ENCODE data around the gene FKBP5. TPM values are rescaled to one million over a fixed set of nuclear protein-coding genes. Genes with fewer than 3 reads are reported as not detected.
"Not testable (repeated sequence)": the region's sequence is repeated elsewhere in the genome, so short reads cannot be mapped to it uniquely, and the experiment has no call there.

Gene FKBP5
- total and polyA plus RNA-seq, 4 donors, result 6.9 to 19.9 (median 9.5) TPM

DNA sequence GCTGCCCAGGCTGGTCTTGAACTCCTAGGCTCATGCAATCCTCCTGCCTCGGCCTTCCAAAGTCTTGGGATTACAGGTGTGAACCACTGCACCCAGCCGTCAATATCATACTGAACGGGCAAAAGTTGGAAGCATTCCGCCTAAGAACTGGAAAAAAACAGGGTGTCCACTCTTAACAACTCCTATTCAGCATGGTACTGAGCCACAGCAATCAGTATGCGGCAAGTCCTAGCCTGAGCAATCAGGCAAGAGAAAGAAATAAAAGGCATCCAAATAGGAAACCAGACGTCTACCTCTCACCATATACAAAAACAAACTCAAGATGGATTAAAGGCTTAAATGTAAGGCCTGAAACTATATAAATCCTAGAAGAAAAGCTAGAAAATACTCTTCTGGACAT is 83.1 kb downstream of the FKBP5 start:
- no peak overlapping the region for H3K4me3 ChIP-seq (ENCODE audit: low read depth, low read length)
- no peak for DNase-seq (ENCODE audit: low read depth in 4 of 6, low spot score in 6 of 6)
- H3K36me3 ChIP-seq (ENCODE audit: control insufficient read depth, insufficient read depth, low read length), result no peaks in the 10 kb centered on the region
- 84% methylated on average over 4 of the region's 6 CpGs for WGBS (ENCODE audit: insufficient coverage)
- H3K27ac ChIP-seq (ENCODE audit: low read depth, low read length), result no peak overlapping the region
- no peaks in the 10 kb centered on the region for H3K9me3 ChIP-seq (ENCODE audit: control insufficient read depth, insufficient read depth, low read length)
- no peaks in the 10 kb centered on the region for H3K27me3 ChIP-seq (ENCODE audit: control insufficient read depth, insufficient read depth, low read length)
- peaks cover 3% of the 10 kb centered on the region for H3K4me1 ChIP-seq (ENCODE audit: control insufficient read depth, insufficient read depth, low read length)

DNA sequence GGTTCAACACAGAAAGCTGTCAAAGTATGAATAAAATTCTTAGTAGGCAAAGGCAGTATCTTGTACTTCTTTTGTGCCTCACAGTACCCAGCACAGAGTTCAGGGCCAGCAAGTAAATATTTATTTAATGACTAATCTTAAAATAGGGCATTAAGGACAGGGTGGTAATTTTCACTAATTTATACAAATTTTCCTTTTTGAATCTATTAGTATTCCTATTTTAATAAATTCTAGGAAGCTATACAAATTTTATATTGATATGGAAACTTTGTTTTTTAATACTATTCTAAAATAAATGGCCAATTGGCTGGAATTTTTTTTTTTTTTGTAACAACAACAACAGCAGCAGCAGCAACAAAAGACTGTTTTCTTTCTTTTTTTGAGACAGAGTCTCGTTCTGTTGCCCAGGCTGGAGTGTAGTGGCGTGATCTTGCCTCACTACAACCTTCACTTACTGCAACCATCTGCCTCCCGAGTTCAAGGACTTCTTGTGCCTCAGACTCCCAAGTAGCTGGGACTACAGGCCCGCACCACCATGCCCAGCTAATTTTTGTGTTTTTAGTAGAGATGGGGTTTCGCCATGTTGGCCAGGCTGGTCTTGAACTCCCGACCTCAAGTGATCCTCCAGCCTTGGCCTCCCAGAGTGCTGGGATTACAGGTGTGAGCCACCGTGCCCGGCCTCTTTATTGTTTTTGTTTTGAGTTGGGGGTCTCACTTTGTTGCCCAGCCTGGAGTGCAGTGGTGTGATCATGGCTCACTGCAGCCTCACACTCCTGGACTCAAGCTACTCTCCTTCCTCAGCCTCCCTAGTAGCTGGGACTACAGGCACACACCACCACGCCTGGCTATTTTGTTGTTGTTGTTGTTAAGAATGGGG is 85.2 kb downstream of the FKBP5 start:
- H3K4me1 ChIP-seq (ENCODE audit: control insufficient read depth, insufficient read depth, low read length), result peaks cover 3% of the 10 kb centered on the region
- no peak overlapping the region for H3K4me3 ChIP-seq (ENCODE audit: low read depth, low read length)
- no peaks in the 10 kb centered on the region for H3K36me3 ChIP-seq (ENCODE audit: control insufficient read depth, insufficient read depth, low read length)
- DNase-seq (ENCODE audit: low read depth in 4 of 6, low spot score in 6 of 6), result no peak
- no peaks in the 10 kb centered on the region for H3K9me3 ChIP-seq (ENCODE audit: control insufficient read depth, insufficient read depth, low read length)
- H3K27me3 ChIP-seq (ENCODE audit: control insufficient read depth, insufficient read depth, low read length), result no peaks in the 10 kb centered on the region
- H3K27ac ChIP-seq (ENCODE audit: low read depth, low read length), result no peak overlapping the region
- 100% methylated on average over 5 of the region's 9 CpGs for WGBS (ENCODE audit: insufficient coverage)

DNA sequence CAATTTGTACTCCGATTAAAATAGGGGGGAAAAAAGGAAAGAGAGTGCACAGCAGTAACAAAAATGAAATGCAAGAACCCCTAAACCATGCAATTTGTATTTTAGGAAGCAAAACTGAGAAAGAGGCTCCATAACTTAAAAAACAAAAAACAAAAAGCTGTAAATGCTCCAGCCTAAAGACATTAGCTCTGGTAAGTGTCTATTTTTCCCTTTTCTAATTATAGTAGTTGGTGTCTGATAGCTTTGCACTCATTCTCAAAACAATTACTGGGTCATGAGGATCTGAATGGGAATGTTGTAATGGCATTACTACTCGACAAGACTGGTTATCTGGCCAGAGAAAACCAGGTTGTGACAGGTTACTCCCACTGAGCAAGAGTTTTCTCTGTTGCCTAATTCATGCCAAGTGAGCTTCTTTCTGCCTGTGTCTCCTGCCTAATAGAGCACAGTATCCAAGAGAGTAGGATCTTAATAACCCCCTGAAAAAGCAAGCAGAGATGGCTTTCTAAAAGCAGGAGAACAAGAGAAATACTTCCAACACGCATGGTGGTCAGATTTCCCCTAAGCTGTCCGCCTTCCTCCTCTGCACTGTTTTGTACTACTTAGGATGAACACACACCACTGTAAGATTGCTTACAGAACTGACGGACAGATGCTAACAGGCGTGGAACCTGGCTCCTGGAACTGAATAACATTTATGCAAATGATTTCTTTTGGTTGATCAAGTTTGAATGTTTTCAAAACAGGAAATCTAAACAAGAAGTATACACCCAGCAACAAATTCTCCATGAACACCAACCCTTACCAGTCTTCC is 86.4 kb downstream of the FKBP5 start:
- peak in 2 of 6 donors; percentile 6 to 32 for DNase-seq (ENCODE audit: low read depth in 4 of 6, low spot score in 6 of 6)

DNA sequence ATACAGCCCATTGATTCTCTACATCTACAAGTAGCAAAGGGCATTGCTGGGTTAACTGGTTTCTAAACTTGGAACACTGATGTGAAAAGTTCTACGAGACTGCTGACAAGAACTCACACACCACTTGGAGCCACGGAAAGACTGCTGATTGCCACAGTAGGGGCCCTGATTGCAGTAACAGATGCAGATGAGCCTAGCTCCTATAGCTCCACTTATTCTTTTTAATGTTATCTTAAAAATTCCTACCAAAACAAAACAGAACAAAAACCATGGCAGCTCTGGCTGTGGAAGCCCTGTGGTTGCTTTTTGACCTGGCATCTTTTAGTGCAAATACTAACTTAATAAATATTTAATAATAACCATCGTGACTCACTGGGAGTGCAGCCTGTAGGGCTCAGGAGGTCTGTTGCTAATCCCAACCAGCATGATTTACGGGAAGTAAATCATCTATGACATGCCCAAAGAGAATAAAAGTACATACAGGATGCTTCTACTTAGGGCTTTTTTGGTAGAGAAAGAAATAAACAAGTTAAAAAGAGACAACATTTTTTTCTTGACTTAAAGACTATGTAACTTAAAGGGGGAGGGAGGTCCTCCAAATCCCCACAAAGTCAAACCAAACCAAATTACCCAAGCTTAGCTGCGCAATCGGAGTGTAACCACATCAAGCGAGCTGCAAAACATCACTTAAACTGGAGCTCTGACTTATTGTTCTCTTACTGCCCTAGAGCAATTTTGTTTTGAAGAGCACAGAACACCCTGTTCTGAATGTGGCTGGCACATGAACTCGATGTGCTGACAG is 87.2 kb downstream of the FKBP5 start:
- peaks cover 3% of the 10 kb centered on the region for H3K4me1 ChIP-seq (ENCODE audit: control insufficient read depth, insufficient read depth, low read length)
- peak in 2 of 6 donors; percentile 19 to 55 for DNase-seq (ENCODE audit: low read depth in 4 of 6, low spot score in 6 of 6)
- H3K36me3 ChIP-seq (ENCODE audit: control insufficient read depth, insufficient read depth, low read length), result no peaks in the 10 kb centered on the region
- whole genome bisulfite sequencing (ENCODE audit: insufficient coverage), result 23% methylated on average over 2 of the region's 8 CpGs
- no peaks in the 10 kb centered on the region for H3K27me3 ChIP-seq (ENCODE audit: control insufficient read depth, insufficient read depth, low read length)
- H3K27ac ChIP-seq (ENCODE audit: low read depth, low read length), result no peak overlapping the region
- H3K4me3 ChIP-seq (ENCODE audit: low read depth, low read length), result no peak overlapping the region
- no peaks in the 10 kb centered on the region for H3K9me3 ChIP-seq (ENCODE audit: control insufficient read depth, insufficient read depth, low read length)

More for the DNA sequence above, 86.4 kb downstream of the FKBP5 start:
- H3K4me3 ChIP-seq (ENCODE audit: low read depth, low read length), result no peak overlapping the region
- no peaks in the 10 kb centered on the region for H3K27me3 ChIP-seq (ENCODE audit: control insufficient read depth, insufficient read depth, low read length)
- WGBS (ENCODE audit: insufficient coverage), result 60% methylated on average over 1 of the region's 6 CpGs
- no peak overlapping the region for H3K27ac ChIP-seq (ENCODE audit: low read depth, low read length)
- peaks cover 3% of the 10 kb centered on the region for H3K4me1 ChIP-seq (ENCODE audit: control insufficient read depth, insufficient read depth, low read length)
- H3K9me3 ChIP-seq (ENCODE audit: control insufficient read depth, insufficient read depth, low read length), result no peaks in the 10 kb centered on the region
- H3K36me3 ChIP-seq (ENCODE audit: control insufficient read depth, insufficient read depth, low read length), result no peaks in the 10 kb centered on the region

DNA sequence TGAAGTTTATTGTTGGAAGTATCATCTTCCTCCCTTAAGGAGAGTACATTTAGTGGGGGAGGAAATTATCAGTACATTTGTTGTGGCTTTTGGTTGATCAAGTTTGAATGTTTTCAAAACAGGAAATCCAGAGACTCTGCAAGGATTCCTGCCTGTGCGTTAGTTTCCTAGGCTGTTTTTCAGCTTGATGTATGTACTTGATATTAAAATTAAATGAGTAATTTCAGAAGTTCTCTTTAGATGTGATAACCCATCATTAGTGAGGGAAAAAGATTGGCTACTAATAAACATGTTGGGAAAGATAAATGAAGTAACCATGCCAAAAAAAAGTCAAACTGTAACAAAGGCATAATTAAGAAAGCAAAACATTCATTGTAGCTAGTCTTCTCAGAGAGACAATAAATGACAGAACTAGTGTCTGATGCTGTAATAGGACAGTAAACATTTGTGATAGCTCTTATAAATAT is 88.0 kb downstream of the FKBP5 start:
- WGBS (ENCODE audit: insufficient coverage), result no CpG with 5 or more reads among the region's 1 CpG

DNA sequence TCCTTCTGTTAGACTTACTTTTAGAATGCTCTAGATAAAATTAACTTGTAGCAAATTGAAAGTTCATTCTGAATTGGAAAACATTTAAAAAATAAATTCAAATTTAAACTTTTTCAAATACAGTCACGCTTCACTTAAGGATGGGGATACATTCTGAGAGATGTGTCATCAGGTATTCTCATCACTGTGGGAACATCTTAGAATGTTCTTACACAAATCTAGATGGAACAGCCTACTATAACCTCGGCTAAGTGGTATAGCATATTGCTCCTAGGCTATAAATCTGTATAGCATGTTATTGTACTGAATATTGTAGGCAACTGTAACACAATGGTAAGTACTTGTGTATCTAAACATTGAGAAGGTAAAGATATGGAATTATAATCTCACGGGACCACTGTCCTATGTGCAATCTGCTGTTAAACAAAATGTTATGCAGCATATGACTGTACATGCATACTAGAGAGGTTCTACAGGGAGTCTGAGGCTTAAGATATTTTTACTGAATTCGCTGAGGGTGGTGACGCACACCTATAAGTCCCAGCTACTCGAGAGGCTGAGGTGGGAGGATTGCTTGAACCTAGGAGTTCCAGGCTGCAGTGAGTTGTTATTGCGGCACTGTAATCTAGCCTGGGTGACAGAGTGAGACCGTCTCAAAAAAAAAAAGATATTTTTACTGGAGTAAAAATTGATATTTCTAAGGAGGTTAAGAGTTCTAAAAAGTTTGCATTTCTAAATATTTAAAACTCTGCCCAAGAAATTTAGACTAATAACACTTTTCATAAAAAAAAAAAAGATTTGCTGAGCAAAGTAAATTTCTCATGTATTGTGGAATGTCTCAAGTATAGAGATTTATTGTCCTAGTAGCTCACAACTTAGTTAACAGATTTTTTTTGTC is 88.7 kb downstream of the FKBP5 start:
- WGBS (ENCODE audit: insufficient coverage), result 100% methylated on average over 3 of the region's 8 CpGs
- no peaks in the 10 kb centered on the region for H3K9me3 ChIP-seq (ENCODE audit: control insufficient read depth, insufficient read depth, low read length)
- H3K4me1 ChIP-seq (ENCODE audit: control insufficient read depth, insufficient read depth, low read length), result peaks cover 3% of the 10 kb centered on the region

More for the DNA sequence above, 88.0 kb downstream of the FKBP5 start:
- Histone ChIP-seq H3K36me3 (ENCODE audit: control insufficient read depth, insufficient read depth, low read length) (no peaks in the 10 kb centered on the region), H3K4me1 (ENCODE audit: control insufficient read depth, insufficient read depth, low read length) (peaks cover 3% of the 10 kb centered on the region), H3K27me3 (ENCODE audit: control insufficient read depth, insufficient read depth, low read length) (no peaks in the 10 kb centered on the region), H3K9me3 (ENCODE audit: control insufficient read depth, insufficient read depth, low read length) (no peaks in the 10 kb centered on the region), H3K4me3 (ENCODE audit: low read depth, low read length) (no peak overlapping the region), H3K27ac (ENCODE audit: low read depth, low read length) (no peak overlapping the region)
- DNase-seq (ENCODE audit: low read depth in 4 of 6, low spot score in 6 of 6), result no peak

DNA sequence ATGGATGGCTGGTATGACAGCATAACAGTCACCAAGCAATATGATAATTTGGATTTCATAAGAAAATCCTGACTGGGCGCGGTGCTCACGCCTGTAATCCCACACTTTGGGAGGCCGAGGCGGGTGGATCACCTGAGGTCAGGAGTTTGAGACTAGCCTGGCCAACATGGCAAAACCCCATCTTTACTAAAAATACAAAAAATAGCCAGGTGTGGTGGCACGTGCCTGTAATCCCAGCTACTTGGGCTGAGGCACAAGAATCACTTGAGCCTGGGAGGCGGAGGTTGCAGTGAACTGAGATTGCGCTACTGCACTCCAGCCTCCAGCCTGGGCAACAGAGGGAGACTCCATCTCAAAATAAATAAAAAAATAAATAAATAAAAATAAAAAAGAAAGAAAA is 90.1 kb downstream of the FKBP5 start:
- H3K9me3 ChIP-seq (ENCODE audit: control insufficient read depth, insufficient read depth, low read length); H3K27ac ChIP-seq (ENCODE audit: low read depth, low read length); DNase-seq (ENCODE audit: low read depth in 4 of 6, low spot score in 6 of 6); H3K36me3 ChIP-seq (ENCODE audit: control insufficient read depth, insufficient read depth, low read length); H3K4me3 ChIP-seq (ENCODE audit: low read depth, low read length); H3K4me1 ChIP-seq (ENCODE audit: control insufficient read depth, insufficient read depth, low read length); H3K27me3 ChIP-seq (ENCODE audit: control insufficient read depth, insufficient read depth, low read length): not testable (repeated sequence)
- WGBS (ENCODE audit: insufficient coverage), result 57% methylated on average over 1 of the region's 8 CpGs

More for the DNA sequence above, 88.7 kb downstream of the FKBP5 start:
- Histone ChIP-seq H3K4me3 (ENCODE audit: low read depth, low read length) (no peak overlapping the region), H3K27me3 (ENCODE audit: control insufficient read depth, insufficient read depth, low read length) (no peaks in the 10 kb centered on the region), H3K27ac (ENCODE audit: low read depth, low read length) (no peak overlapping the region), H3K36me3 (ENCODE audit: control insufficient read depth, insufficient read depth, low read length) (no peaks in the 10 kb centered on the region)
- no peak for DNase-seq (ENCODE audit: low read depth in 4 of 6, low spot score in 6 of 6)

DNA sequence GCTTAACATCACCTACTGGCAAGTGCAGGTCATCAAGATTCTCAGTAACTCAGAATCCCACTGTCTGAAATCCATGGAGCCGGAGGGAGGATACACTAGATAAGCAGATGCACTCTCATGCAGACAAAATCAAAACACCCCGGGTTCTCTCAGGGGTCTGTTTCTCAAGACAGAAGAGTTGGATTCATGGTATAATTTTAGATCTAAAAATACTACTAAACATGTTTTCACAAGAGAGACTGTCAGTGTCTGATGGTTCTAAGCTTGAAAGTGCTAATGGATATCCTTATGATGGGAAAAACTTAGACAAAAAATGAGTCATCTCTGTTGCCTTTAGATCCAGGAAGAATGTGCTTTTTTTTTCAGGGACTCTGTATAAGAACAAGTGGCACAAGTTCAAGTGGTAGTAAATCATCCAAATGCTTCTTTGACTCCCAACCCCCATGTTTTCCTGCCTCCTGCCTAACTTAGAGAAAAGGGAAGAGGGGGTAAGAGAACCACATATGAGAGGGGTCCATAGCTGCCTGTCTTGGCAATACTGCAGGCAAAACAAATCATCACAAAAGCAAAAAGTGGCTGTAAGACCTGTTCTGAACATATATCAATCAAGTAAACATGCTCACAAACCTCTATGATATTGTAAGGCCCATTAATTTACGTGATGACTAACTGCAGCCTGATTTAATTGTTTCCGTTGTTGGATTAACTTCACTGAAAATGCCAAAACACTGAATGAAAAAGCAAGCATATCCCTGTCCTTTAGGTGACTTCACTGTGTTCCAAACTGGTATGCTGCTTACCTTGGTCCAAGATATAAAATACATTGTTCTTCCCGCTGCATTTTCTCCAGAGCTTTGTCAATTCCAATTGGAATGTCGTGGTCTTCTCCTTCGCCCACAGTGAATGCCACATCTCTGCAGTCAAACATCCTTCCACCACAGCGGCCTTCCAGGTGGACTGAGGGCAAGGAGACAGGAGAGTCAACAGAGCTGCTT is 92.0 kb downstream of the FKBP5 start:
- Histone ChIP-seq H3K9me3 (ENCODE audit: control insufficient read depth, insufficient read depth, low read length) (no peaks in the 10 kb centered on the region), H3K4me1 (ENCODE audit: control insufficient read depth, insufficient read depth, low read length) (peaks cover 3% of the 10 kb centered on the region), H3K27ac (ENCODE audit: low read depth, low read length) (no peak overlapping the region), H3K36me3 (ENCODE audit: control insufficient read depth, insufficient read depth, low read length) (no peaks in the 10 kb centered on the region), H3K4me3 (ENCODE audit: low read depth, low read length) (no peak overlapping the region), H3K27me3 (ENCODE audit: control insufficient read depth, insufficient read depth, low read length) (no peaks in the 10 kb centered on the region)
- peak in 1 of 6 donors; percentile 51 for DNase-seq (ENCODE audit: low read depth in 4 of 6, low spot score in 6 of 6)
- WGBS (ENCODE audit: insufficient coverage), result 97% methylated on average over 3 of the region's 8 CpGs

Measured in spinal cord (tissue), 10 donors.